GM12878 (cell line): Measurements from ENCODE around the gene DENND2C. TPM values are rescaled to one million over a fixed set of nuclear protein-coding genes. Genes with fewer than 3 reads are reported as not detected.
A peak's percentile ranks its signal among the peaks of the same experiment; 100 is the strongest.

Experiments used
- ATAC-seq: fragments of 200-7000 bp; cut with Tn5 transposase; 3 replicates; pipeline ENCODE4 v1.9.1; 2020; ENCODE audit warnings: mild to moderate bottlenecking, moderate library complexity
- BruUV-seq: library from RNA; stranded (reverse); fragments of 400-500 nt; replicated peaks from 2 replicates; lab custom pipeline; 2021; lab: Mats Ljungman, UMichigan
- CTCF ChIA-PET: fragments of 300-600 bp; sonication (Branson Sonifier 250); formaldehyde crosslinking; extraction: SDS; loops from one replicate; lab custom pipeline; 2021; ENCODE audit warnings: inconsistent platforms; lab: Yijun Ruan, JAX
- POLR2A ChIA-PET: fragments of 350-600 bp; formaldehyde crosslinking; extraction: SDS; loops from one replicate; lab custom pipeline; 2021; ENCODE audit warnings: inconsistent platforms; lab: Charles Lee
- RAD21 ChIA-PET: fragments of 300-600 bp; sonication (Branson Sonifier 250); formaldehyde crosslinking; loops from one replicate; lab custom pipeline; 2023; ENCODE audit warnings: antibody characterized with exemption; ENCODE audit not compliant: unreplicated experiment; lab: Charles Lee
- SMC1A ChIA-PET: fragments of 300-600 bp; sonication (Branson Sonifier 250); formaldehyde crosslinking; loops from one replicate; lab custom pipeline; 2023; ENCODE audit not compliant: unreplicated experiment, uncharacterized antibody; lab: Charles Lee
- DNase-seq: peaks from one replicate; pipeline ENCODE4 v3.0.0-alpha.2; 2011; ENCODE audit warnings: low read depth, low spot score
- FAIRE-seq: peaks from 3 replicates; lab custom pipeline; 2011; peaks lifted over from hg19 to GRCh38; lab: Jason Lieb, UNC
- H2AFZ ChIP-seq: 2 replicates; pipeline ENCODE4 v1.6.0; 2011; ENCODE audit warnings: low read depth, low read length, control low read depth; ENCODE audit not compliant: control insufficient read depth
- H3K27ac ChIP-seq: 2 replicates; pipeline ENCODE4 v1.5.1; 2011; ENCODE audit warnings: control low read depth; ENCODE audit not compliant: control insufficient read depth, insufficient read depth
- H3K27me3 ChIP-seq, 2 experiments: replicated peaks in 1 of 2; 2 replicates each; pipeline versions ENCODE4 v1.6.0 to v1.6.1; 2011; ENCODE audit warnings: low read length in 1 of 2; ENCODE audit not compliant: control insufficient read depth in 2 of 2, insufficient read depth in 2 of 2
- H3K36me3 ChIP-seq, 2 experiments: 2 replicates each; pipeline ENCODE4 v1.5.1; 2011; ENCODE audit warnings: low read length in 1 of 2; ENCODE audit not compliant: control insufficient read depth in 2 of 2, insufficient read depth in 2 of 2
- H3K4me1 ChIP-seq: 2 replicates; pipeline ENCODE4 v1.6.1; 2011; ENCODE audit warnings: mild to moderate bottlenecking, low read length, moderate library complexity, mixed read lengths; ENCODE audit not compliant: control insufficient read depth, insufficient read depth
- H3K4me2 ChIP-seq: 2 replicates; pipeline ENCODE4 v1.6.0; 2011; ENCODE audit warnings: control low read depth; ENCODE audit not compliant: control insufficient read depth, insufficient read depth
- H3K4me3 ChIP-seq: fragments of 200-600 bp; sonication (generic); 2 replicates; pipeline ENCODE4 v1.5.1; 2016
- H3K79me2 ChIP-seq: 2 replicates; pipeline ENCODE4 v1.6.0; 2011; ENCODE audit warnings: low read length; ENCODE audit not compliant: control insufficient read depth, insufficient read depth
- H3K9ac ChIP-seq: 2 replicates; pipeline ENCODE4 v1.8.0; 2011; ENCODE audit warnings: low read length, control low read depth, mixed read lengths; ENCODE audit not compliant: control insufficient read depth, insufficient read depth
- H3K9me3 ChIP-seq: replicated peaks from 3 replicates; pipeline ENCODE4 v1.5.1; 2011; ENCODE audit warnings: mild to moderate bottlenecking, low read length; ENCODE audit not compliant: control insufficient read depth, insufficient read depth
- H4K20me1 ChIP-seq: 2 replicates; pipeline ENCODE4 v1.6.0; 2011; ENCODE audit not compliant: control insufficient read depth, insufficient read depth
- ESRRA ChIP-seq: IDR thresholded peaks from 2 replicates; pipeline ENCODE4 v1.6.1; 2012; ENCODE audit warnings: mild to moderate bottlenecking, low read length, improper control_type of control experiment
- ETV6 ChIP-seq, 2 experiments: fragments of 450-650 bp in 1 of 2; IDR thresholded peaks in 1 of 2; conservative IDR thresholded peaks in 1 of 2; 2 replicates each; pipeline ENCODE4 v1.6.1; 2014; ENCODE audit warnings: antibody characterized with exemption in 1 of 2, borderline replicate concordance in 1 of 2, low read depth in 1 of 2, mild to moderate bottlenecking in 1 of 2, moderate library complexity in 1 of 2
- HDAC2 ChIP-seq: fragments of 200-600 bp; sonication (generic); IDR thresholded peaks from 2 replicates; pipeline ENCODE4 v1.6.1; 2017
- HSF1 ChIP-seq: fragments of 150-350 bp; IDR thresholded peaks from 2 replicates; pipeline ENCODE4 v1.6.1; 2014; ENCODE audit warnings: mild to moderate bottlenecking, low read depth, low read length
- JUND ChIP-seq: IDR thresholded peaks from 2 replicates; pipeline ENCODE4 v1.6.1; 2012; ENCODE audit warnings: low read depth, mild to moderate bottlenecking, low read length, improper control_type of control experiment, moderate library complexity
- KAT2A ChIP-seq: conservative IDR thresholded peaks from 2 replicates; pipeline ENCODE4 v1.6.1; 2011; ENCODE audit warnings: low read depth, low read length; ENCODE audit not compliant: control insufficient read depth
- RUNX3 ChIP-seq: IDR thresholded peaks from 2 replicates; pipeline ENCODE4 v1.6.1; 2012; ENCODE audit warnings: low read length, inconsistent platforms
- WGBS: methylation state at CpG from one replicate; pipeline ENCODE4 v1.1.6; 2016; ENCODE audit warnings: low lambda C conversion rate; ENCODE audit not compliant: insufficient replicate concordance, insufficient coverage; ENCODE audit errors: missing lambda C conversion rate; 5-methylcytosine and 5-hydroxymethylcytosine counted together
- in situ Hi-C: fragments of 300-500 bp; cut with MboI; formaldehyde crosslinking; loops from 9 replicates; pipeline ENCODE4 v1.14.3; 2018; ENCODE audit warnings: mixed read lengths
- intact Hi-C: fragments of 100-400 bp; cut with micrococcal nuclease; formaldehyde crosslinking; loops from one replicate; pipeline ENCODE4 v1.14.2; 2022; ENCODE audit not compliant: unreplicated experiment
- polyA plus RNA-seq, 11 experiments: library from polyadenylated mRNA; depleted of rRNA in 4 of 11; unstranded in 6 of 11; stranded (reverse) in 5 of 11; fragments of >200 nt; fragmentation: Nextera tagmentation in 4 of 11; fragmentation: Illumina TruSeq in 1 of 11; extraction: Ambion mirVana in 4 of 11; extraction: Trizol in 1 of 11; gene quantifications; 1 replicate in 1 of 11; 2 replicates in 10 of 11; pipeline versions ENCODE4 v1.2.1 to v1.2.3, GENCODE V29; 2011 to 2016; ENCODE audit warnings: inconsistent platforms in 2 of 11, missing spikeins in 2 of 11, low read depth in 1 of 11
- total RNA-seq, 4 experiments: library from RNA; depleted of rRNA in 3 of 4; stranded (reverse); fragments of >200 nt in 3 of 4; fragmentation: Illumina TruSeq in 1 of 4; extraction: Trizol in 1 of 4; gene quantifications; 2 replicates each; pipeline versions ENCODE4 v1.2.1 to v1.2.3, GENCODE V29; 2013 to 2021

Gene DENND2C
- total and polyA plus RNA-seq, 10 of the 15 experiments (the other 5 are each of a cell fraction or from before 2014, with no cell fraction given) = 0.01 to 0.10 (median 0.06) TPM; not detected in 3

- Histone ChIP-seq H3K36me3 (no peaks in the 10 kb centered on the region), H3K27ac (no peak overlapping the region), H4K20me1 (no peaks in the 10 kb centered on the region), H3K4me2 (no peak overlapping the region), H3K79me2 (no peaks in the 10 kb centered on the region), H3K4me3 (no peak overlapping the region), H3K27me3 (no peaks in the 10 kb centered on the region; a peak in 1 of 4 replicates), H3K9me3 (no peaks in the 10 kb centered on the region), H3K9ac (no peak overlapping the region), H2AFZ (no peak overlapping the region), H3K4me1 (no peaks in the 10 kb centered on the region)
- ATAC-seq (no peak), FAIRE-seq (no peak), DNase-seq (no peak)
- BruUV-seq = no TSS peak
- TF ChIP-seq JUND (no peak), HDAC2 (no peak), KAT2A (no peak), HSF1 (no peak), ESRRA (no peak)
- WGBS = 79% methylated on average over 5 of the region's 5 CpGs
- intact Hi-C loops (no loop called here), in situ Hi-C loops (no loop called here)
- ChIA-PET RAD21 (no interaction called here), POLR2A (no interaction called here), CTCF (interaction anchor here (1.1 kb wide), 1 partner anchor 23 kb away, joined by 3 read pairs; no protein-coding TSS in a partner anchor), SMC1A (no interaction called here)
Observed at GRCh38 chr1:114623364-114623763, 46.5 kb downstream of the DENND2C start.

- Histone ChIP-seq H2AFZ (no peak overlapping the region), H3K4me2 (no peak overlapping the region), H4K20me1 (no peaks in the 10 kb centered on the region), H3K9me3 (no peaks in the 10 kb centered on the region), H3K27ac (no peak overlapping the region), H3K27me3 (no peaks in the 10 kb centered on the region; a peak in 1 of 4 replicates), H3K36me3 (no peaks in the 10 kb centered on the region), H3K4me3 (no peak overlapping the region), H3K79me2 (no peaks in the 10 kb centered on the region), H3K4me1 (no peaks in the 10 kb centered on the region), H3K9ac (no peak overlapping the region)
- no TSS peak for BruUV-seq
- intact Hi-C loops (no loop called here), in situ Hi-C loops (no loop called here)
- ATAC-seq = no peak
- RAD21 ChIA-PET = no interaction called here
- SMC1A ChIA-PET = interaction anchor here (0.7 kb wide), 1 partner anchor 165 kb away, joined by 3 read pairs; no protein-coding TSS in a partner anchor
- DNase-seq = no peak
- CTCF ChIA-PET = no interaction called here
- WGBS = 46% methylated on average over 2 of the region's 2 CpGs
- no peak for FAIRE-seq
- TF ChIP-seq ETV6 (conservative IDR thresholded peaks at IDR 0.05 in 1 of 2, IDR thresholded peaks at IDR 0.05 in 1 of 2; ENCODE audit: borderline replicate concordance in 1 of 2, low read depth in 1 of 2) = peak in 1 of 2 experiments; percentile 63; a peak in 1 of 4 replicates
- no peak for TF ChIP-seq RUNX3
- POLR2A ChIA-PET = no interaction called here
Observed at GRCh38 chr1:114620419-114620818, 49.4 kb downstream of the DENND2C start.
